HG02970 (cell line): ENCODE measurements around the gene MMS19.
A peak's percentile ranks its signal among the peaks of the same experiment; 100 is the strongest.
"Not testable (repeated sequence)": the region's sequence is repeated elsewhere in the genome, so short reads cannot be mapped to it uniquely, and the experiment has no call there.

Source experiments
- ATAC-seq: cut with Tn5 transposase; IDR thresholded peaks from one replicate; pipeline ENCODE4 v1.9.1; 2021; ENCODE audit warnings: mild to moderate bottlenecking, moderate library complexity, moderate number of reproducible peaks; ENCODE audit not compliant: unreplicated experiment, low FRiP score

Gene MMS19

DNA sequence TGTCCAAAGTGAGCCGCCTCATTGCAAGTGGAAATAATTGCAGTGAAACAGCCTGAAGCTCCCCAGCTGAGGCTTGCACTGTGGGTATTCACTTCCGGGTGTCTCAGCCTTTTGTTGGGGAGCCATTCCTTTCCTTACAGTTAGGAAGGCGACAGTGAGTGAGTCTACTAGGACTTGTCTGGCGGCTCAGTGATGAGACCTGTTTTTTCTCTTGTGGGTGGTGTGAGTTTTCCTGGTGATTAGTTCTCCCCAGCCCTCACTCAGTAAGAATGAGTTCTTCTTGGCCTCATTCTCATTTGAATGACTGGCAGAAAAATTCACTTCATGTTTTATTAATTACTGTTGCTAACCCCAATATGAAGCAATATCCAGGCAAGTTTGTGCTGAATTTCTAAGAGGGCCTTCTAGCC, 69.6 kb downstream of the MMS19 start:
- no peak for ATAC-seq

- no peak for ATAC-seq
Observed at GRCh38 chr10:97427571-97428179, 70.5 kb downstream of the MMS19 start.

GRCh38 chr10:97426776-97427570, 71.2 kb downstream of the MMS19 start:
- ATAC-seq = no peak

GRCh38 chr10:97425964-97426775, 72.1 kb downstream of the MMS19 start, which contains the start of gene PGAM1:
Gene PGAM1, plus strand, starts transcription at chr10:97426191. Its CDS starts 117 bp downstream, at chr10:97426308.
- ATAC-seq = peak; percentile 93

DNA sequence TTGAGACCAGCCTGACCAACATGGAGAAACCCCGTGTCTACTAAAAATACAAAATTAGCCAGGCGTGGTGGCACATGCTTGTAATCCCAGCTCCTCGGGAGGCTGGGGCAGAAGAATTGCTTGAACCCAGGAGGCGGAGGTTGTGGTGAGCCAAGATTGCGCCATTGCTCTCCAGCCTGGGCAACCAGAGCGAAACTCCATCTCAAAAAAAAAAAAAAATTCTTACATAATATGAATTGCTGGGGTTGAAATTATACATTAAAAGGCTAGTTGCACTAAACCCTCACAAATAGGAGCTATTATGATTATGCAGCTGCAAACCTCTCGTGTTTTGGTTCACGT, 74.5 kb downstream of the MMS19 start:
- ATAC-seq = not testable (repeated sequence)

GRCh38 chr10:97416565-97416964, 81.7 kb downstream of the MMS19 start:
- no peak for ATAC-seq

DNA sequence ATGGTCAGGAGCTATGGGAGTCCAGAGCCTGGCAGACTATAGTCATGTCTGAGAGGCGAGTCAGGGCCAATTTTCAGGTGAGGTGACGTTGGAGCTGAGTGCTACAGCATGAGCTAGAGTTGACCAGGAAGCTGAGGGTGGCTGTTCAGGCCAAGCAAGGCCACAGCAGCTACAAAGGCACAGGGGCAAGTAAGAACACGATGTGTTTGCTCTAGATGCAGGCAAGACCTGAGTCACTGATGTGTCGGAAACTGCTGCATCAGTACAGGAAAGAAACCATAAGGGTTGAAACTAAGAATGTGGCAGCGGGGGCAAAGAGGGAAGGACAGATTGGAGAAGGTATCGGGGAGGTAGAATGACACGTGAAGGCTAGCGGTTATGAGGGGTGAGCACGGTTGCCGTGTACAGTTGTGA, 85.3 kb downstream of the MMS19 start:
- ATAC-seq = no peak

DNA sequence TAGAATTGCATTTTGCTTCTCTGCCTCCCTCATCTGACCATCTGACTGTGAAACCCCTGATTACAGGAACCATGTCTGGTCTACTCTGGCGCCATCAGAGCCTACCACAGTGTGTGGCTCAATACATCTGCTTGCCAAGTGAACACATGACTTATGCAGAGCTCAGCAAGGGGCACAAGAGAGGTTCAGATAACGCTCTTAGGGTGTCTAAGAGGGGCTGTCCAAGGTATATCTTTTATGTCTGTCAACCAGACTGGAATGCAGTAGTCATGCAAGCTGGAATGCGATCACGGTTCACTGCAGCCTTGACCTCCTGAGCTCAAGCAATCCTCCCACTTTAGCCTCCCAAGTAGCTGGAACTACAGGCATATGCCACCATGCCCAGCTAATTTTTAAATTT, 86.8 kb downstream of the MMS19 start:
- no peak for ATAC-seq

GRCh38 chr10:97408496-97408992, 89.7 kb downstream of the MMS19 start:
- ATAC-seq = no peak
